ENCODE measurements around the gene CDK14.

Gene CDK14

GRCh38 chr7:91066627-91067026, 470.5 kb downstream of the CDK14 start:
- H3K4me1 Mint-ChIP-seq, result peaks cover 14% of the 10 kb centered on the region
- peak overlapping the region in 2 of 3 experiments; percentile 45 to 83 for H3K27ac Mint-ChIP-seq
- H3K36me3 Mint-ChIP-seq (ENCODE audit: low read depth), result peaks cover 10% of the 10 kb centered on the region
- H3K9me3 Mint-ChIP-seq, result peaks cover 2% of the 10 kb centered on the region
- no peak for TF ChIP-seq CTCF (IDR thresholded peaks at IDR 0.05; ENCODE audit: unreplicated experiment in 3 of 3)
- H3K4me3 Mint-ChIP-seq, result no peak overlapping the region
- no peaks in the 10 kb centered on the region for H3K27me3 Mint-ChIP-seq (ENCODE audit: low read depth)

- Mint-ChIP-seq H3K9me3 (peaks cover 2% of the 10 kb centered on the region), H3K4me3 (no peak overlapping the region), H3K4me1 (peaks cover 14% of the 10 kb centered on the region), H3K27me3 (ENCODE audit: low read depth) (no peaks in the 10 kb centered on the region), H3K36me3 (ENCODE audit: low read depth) (peaks cover 11% of the 10 kb centered on the region), H3K27ac (peak overlapping the region; percentile 41 to 80 (median 45))
- no peak for TF ChIP-seq CTCF (IDR thresholded peaks at IDR 0.05; ENCODE audit: unreplicated experiment in 3 of 3)
These were observed 471.1 kb downstream of the CDK14 start for GRCh38 chr7:91067242-91067641.

DNA sequence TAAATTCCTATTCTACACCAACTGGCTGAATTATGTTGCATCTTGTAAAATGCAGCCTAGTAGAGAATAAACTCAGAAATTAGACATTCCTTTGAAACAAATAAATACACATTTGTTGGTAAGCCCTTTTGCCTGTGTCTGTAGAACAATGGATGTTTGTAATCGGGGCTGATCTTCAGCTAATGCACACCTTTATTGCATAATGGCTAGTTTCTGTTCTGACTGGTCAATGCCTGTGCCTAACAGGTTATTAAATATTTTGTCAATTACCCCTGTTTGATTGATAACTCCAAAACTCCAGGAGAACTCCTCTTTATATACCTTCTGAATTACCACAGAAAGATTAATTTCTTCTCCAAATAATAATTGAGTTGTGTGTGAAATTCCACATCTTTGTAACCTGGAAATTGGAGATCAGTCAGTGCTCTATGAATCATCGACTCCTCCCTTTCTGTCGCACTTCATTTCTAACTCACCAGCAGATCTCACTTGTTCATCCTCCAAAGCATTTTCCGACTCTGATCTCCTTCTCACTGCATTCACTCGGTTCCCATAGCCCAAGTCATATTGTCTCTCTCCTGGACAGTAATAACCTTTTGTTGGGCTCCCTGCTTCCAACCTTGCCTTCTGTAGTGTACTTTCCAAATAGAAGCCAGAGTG, 472.1 kb downstream of the CDK14 start:
- H3K4me3 Mint-ChIP-seq, result no peak overlapping the region
- H3K27ac Mint-ChIP-seq, result peak overlapping the region in 1 of 3 experiments; percentile 4
- H3K36me3 Mint-ChIP-seq (ENCODE audit: low read depth), result peaks cover 17% of the 10 kb centered on the region
- no peaks in the 10 kb centered on the region for H3K27me3 Mint-ChIP-seq (ENCODE audit: low read depth)
- H3K4me1 Mint-ChIP-seq, result peaks cover 14% of the 10 kb centered on the region
- no peak for TF ChIP-seq CTCF (IDR thresholded peaks at IDR 0.05; ENCODE audit: unreplicated experiment in 3 of 3)
- peaks cover 2% of the 10 kb centered on the region for H3K9me3 Mint-ChIP-seq

DNA sequence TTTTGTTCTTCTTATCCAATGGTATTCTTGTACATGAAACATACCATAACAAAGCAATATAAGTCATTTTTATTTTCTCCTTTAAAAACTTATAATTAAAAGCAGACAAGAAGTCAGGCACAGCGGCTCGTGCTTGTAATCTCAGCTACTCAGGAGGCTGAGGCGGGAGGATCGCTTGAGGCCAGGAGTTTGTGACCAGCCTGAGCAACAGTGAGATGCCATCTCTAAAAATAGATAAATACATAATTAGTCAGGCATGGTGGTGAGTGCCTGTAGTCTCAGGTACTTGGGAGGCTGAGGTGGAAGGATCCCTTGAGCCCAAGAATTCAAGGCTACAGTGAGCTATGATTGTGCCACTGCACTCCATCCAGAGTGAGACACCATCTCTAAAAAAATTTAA, 473.0 kb downstream of the CDK14 start:
- no peak overlapping the region for H3K27ac Mint-ChIP-seq
- no peaks in the 10 kb centered on the region for H3K27me3 Mint-ChIP-seq (ENCODE audit: low read depth)
- H3K36me3 Mint-ChIP-seq (ENCODE audit: low read depth), result peaks cover 17% of the 10 kb centered on the region
- TF ChIP-seq CTCF (IDR thresholded peaks at IDR 0.05; ENCODE audit: unreplicated experiment in 3 of 3), result no peak
- H3K9me3 Mint-ChIP-seq, result peaks cover 2% of the 10 kb centered on the region
- H3K4me1 Mint-ChIP-seq, result peaks cover 14% of the 10 kb centered on the region
- no peak overlapping the region for H3K4me3 Mint-ChIP-seq

DNA sequence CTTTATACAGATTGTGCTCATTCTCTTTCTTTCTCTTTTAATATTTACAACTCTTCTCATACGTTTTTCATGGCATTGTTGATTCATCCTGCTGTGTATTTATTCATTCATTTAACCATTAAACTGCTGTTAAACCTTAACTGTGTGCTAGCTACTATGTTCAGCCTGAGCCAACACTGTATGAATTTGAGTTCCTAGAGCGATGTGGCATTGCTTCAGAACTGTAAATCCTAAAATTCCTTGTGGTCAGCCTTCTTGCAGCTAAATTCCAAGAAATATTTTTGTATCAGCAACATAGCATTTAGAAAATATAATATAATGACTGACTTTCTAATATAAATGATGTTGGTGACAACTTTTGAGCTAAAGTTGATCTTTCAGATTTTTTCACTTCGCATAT, 483.4 kb downstream of the CDK14 start:
- H3K4me1 Mint-ChIP-seq, result peaks cover 36% of the 10 kb centered on the region
- H3K27ac Mint-ChIP-seq, result peak overlapping the region in 2 of 3 experiments; percentile 2 to 30
- no peaks in the 10 kb centered on the region for H3K36me3 Mint-ChIP-seq (ENCODE audit: low read depth)
- H3K9me3 Mint-ChIP-seq, result peaks cover 2% of the 10 kb centered on the region
- H3K27me3 Mint-ChIP-seq (ENCODE audit: low read depth), result no peaks in the 10 kb centered on the region
- TF ChIP-seq CTCF (IDR thresholded peaks at IDR 0.05; ENCODE audit: unreplicated experiment in 3 of 3), result no peak
- H3K4me3 Mint-ChIP-seq, result no peak overlapping the region

DNA sequence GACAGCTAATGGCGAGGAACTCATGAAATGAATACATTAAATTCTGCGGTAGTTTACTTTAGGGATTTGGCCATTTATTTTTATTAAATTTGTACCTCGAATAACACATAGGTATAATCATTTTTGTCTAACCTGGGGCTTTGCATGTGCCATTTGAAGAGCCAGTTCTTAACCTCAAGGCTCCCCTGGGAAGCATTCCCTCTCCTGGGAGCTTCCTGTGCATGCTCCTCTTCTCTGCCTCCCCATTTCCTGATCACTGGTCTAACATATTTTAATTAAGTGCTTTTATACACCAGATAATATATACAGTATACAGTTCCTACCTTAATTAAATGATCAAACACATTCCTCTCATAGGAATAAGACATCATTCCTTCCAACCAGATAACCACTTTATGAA, 484.2 kb downstream of the CDK14 start:
- Mint-ChIP-seq H3K4me3 (no peak overlapping the region), H3K4me1 (peaks cover 36% of the 10 kb centered on the region), H3K9me3 (peaks cover 2% of the 10 kb centered on the region), H3K36me3 (ENCODE audit: low read depth) (no peaks in the 10 kb centered on the region), H3K27me3 (ENCODE audit: low read depth) (no peaks in the 10 kb centered on the region), H3K27ac (no peak overlapping the region)
- no peak for TF ChIP-seq CTCF (IDR thresholded peaks at IDR 0.05; ENCODE audit: unreplicated experiment in 3 of 3)

Measured in nephron (organoid).